C1 segment of cervical spinal cord (tissue), 14 donors: ENCODE results near the gene OR9Q1.
"Not testable (repeated sequence)": the region's sequence is repeated elsewhere in the genome, so short reads cannot be mapped to it uniquely, and the experiment has no call there.

Source experiments
- DNase-seq, 14 donors: peaks; one replicate each; lab custom pipeline; 2025; lab: John Stamatoyannopoulos, UW

The OR9Q1 gene

GRCh38 chr11:58133309-58134076 is 109.8 kb downstream of the OR9Q1 start:
- no peak for DNase-seq

- no peak for DNase-seq
Observed at GRCh38 chr11:58134151-58134550, 110.5 kb downstream of the OR9Q1 start.

GRCh38 chr11:58135171-58135570 is 111.5 kb downstream of the OR9Q1 start:
- no peak for DNase-seq

- DNase-seq, result peak in 1 of 14 donors; percentile 2
Observed at GRCh38 chr11:58142761-58143160, 119.1 kb downstream of the OR9Q1 start.

- no peak for DNase-seq
Observed at GRCh38 chr11:58152781-58153180, 129.1 kb downstream of the OR9Q1 start.

GRCh38 chr11:58164389-58164788 is 140.7 kb downstream of the OR9Q1 start:
- DNase-seq, result no peak

- no peak for DNase-seq
Observed at GRCh38 chr11:58164990-58165389, 141.3 kb downstream of the OR9Q1 start.

GRCh38 chr11:58165504-58166106 is 141.9 kb downstream of the OR9Q1 start:
- no peak for DNase-seq

GRCh38 chr11:58177409-58178054 is 153.9 kb downstream of the OR9Q1 start:
- no peak for DNase-seq

- no peak for DNase-seq
Observed at GRCh38 chr11:58178444-58178843, 154.8 kb downstream of the OR9Q1 start.

- no peak for DNase-seq
Observed at GRCh38 chr11:58179648-58180047, 156.0 kb downstream of the OR9Q1 start.

GRCh38 chr11:58186938-58187337 is 163.3 kb downstream of the OR9Q1 start:
- no peak for DNase-seq

GRCh38 chr11:58188770-58189169 is 165.1 kb downstream of the OR9Q1 start, which contains the start of gene OR9Q2:
Gene OR9Q2, plus strand, starts transcription at chr11:58189070. Its CDS starts 1,421 bp downstream, at chr11:58190491.
- no peak for DNase-seq

- no peak for DNase-seq
Observed at GRCh38 chr11:58192229-58192628, 168.5 kb downstream of the OR9Q1 start.

GRCh38 chr11:58193391-58193790 is 169.7 kb downstream of the OR9Q1 start:
- DNase-seq, result no peak

- DNase-seq, result no peak
Observed at GRCh38 chr11:58195939-58196338, 172.3 kb downstream of the OR9Q1 start.

GRCh38 chr11:58199271-58199670 is 175.6 kb downstream of the OR9Q1 start:
- no peak for DNase-seq

GRCh38 chr11:58204042-58204441 is 180.4 kb downstream of the OR9Q1 start, which contains the start of gene OR1S2:
Gene OR1S2, minus strand, starts transcription at chr11:58204142. Its CDS starts 0 bp downstream, at chr11:58204142.
- no peak for DNase-seq

- not testable (repeated sequence) for DNase-seq
Observed at GRCh38 chr11:58212420-58212819, 188.7 kb downstream of the OR9Q1 start, which contains the start of gene OR1S1. Gene OR1S1, plus strand, starts transcription at chr11:58212720.

- DNase-seq, result no peak
Observed at GRCh38 chr11:58216476-58216875, 192.8 kb downstream of the OR9Q1 start.

GRCh38 chr11:58222721-58223120 is 199.0 kb downstream of the OR9Q1 start:
- DNase-seq, result no peak

- no peak for DNase-seq
Observed at GRCh38 chr11:58227956-58228615, 204.4 kb downstream of the OR9Q1 start.
